GM18858 (cell line): ENCODE results near the gene CAMK2A.
"Not testable (repeated sequence)": the region's sequence is repeated elsewhere in the genome, so short reads cannot be mapped to it uniquely, and the experiment has no call there.

Source experiments
- ATAC-seq: cut with Tn5 transposase; IDR thresholded peaks from one replicate; pipeline ENCODE4 v1.9.1; 2021; ENCODE audit not compliant: unreplicated experiment

The CAMK2A gene

DNA sequence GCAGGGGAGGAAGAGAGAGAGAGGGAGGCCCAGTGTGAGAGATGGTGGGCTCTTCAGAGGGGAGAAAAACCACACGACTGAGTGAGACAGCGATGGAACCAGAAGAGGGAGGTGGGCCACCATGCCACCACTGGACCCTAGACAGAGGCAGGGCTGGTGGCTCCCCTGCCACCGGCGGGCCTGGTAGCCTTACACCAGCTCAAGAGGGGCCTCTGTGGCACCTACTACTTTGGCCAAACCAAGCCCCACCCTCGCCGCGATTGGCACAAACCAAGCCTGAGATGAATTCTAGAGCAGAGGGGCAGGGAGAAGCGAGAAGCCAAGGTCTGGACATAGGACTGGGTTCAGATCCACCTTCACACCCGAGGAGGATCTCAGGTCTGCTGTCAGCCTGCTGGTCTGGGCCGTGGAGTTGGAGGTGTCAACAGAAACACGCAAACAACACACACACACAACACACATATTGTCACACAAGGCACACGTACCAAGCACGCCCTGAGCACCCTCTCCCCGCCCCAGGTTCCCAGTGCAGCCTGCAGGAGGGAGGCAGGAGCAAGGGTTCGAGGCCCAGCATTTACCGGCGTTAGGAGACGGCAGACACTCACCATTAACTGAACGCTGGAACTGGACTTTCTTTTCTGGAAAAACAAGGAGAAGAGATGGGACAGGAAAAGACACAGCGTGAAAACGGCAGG is 50.3 kb downstream of the CAMK2A start:
- no peak for ATAC-seq

DNA sequence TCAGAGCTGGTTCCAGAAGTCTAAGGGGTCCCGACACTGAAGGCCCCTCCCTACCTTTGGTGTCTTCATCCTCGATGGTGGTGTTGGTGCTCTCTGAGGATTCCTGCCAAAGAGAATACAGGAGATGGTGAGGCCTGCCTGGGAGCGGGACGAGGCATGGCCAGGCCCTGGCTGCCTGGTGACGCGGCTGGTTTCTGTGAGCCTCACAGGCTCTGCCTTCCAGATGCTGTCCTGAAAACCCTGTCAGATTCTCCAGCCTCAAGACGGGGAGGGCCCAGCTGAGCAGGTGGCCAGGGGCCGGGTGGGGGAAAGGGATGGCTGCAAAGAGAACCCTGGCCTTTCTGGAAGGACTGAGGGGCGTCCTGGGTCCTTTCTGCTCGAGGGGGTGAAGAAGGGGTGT is 50.9 kb downstream of the CAMK2A start:
- ATAC-seq, result no peak

DNA sequence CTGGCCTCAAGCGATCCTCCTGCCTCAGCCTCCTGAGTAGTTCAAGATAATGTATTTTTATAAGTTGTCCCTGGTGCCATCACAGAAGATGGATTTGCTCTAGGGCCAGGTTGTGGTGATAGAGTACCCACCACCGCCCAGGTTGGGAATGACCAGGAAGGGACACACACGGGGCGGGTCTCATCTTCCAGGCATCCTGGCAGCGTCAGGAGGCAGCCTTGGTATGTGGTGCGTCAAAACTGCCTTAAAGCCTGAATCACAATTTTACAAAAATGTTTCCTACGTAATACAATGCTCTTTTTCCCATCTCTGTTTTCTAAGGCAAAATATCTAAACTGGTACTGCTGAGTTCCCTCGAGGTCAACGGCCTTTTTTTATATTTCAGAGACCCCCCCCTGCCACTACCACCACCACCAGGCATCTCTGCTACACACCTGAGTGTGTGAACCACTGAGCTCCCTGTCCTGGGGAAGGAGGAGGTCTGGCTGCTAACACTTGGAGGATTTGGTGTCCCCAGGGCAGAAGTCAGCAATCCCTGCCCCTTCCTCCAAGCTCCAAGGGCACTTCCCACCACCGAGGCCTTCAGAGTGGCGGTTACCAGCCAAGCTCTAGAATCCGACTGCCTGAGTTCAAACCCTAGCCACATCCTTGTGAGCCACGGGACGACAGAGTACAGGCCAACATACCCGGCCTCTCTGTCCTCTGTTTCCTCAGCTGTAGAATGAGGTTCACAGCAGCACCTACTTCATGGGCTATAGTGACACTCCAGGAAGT is 52.4 kb downstream of the CAMK2A start:
- ATAC-seq, result no peak

DNA sequence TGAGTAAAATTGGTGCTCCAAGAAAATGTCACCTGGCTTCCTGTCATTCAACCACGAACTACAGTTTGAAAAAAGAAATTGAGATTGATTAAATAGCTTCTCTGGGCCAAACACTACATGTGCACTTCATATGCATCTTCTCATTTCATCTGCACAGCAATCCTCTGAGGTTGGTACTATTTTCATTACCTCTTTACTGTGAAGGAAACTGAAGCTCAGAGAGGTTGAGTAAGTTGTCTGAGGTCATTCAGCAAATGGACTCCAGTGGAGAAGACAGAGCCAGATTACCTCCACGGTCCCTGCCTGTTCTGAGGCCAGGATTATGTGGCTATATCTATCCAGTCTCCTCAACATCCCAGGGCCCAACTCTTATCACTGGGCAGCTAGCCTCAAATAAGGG is 53.3 kb downstream of the CAMK2A start:
- no peak for ATAC-seq

DNA sequence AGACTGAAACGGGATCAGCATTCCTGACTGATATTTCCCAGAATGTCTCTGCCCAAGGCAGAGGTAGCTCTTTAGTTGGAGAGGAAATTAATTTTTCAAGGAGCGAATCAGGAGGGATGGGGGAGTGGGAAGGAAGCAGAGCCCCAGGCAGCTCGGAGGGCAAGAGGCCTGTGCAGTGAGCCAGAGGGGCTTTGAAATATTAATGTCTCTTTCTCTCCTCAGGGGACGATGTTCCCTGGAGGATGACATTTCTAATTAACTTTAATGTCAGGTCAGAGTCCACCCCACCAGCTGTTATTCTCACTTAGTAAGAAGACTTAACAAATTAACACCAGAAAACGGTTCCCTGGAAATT is 54.1 kb downstream of the CAMK2A start:
- ATAC-seq, result no peak

DNA sequence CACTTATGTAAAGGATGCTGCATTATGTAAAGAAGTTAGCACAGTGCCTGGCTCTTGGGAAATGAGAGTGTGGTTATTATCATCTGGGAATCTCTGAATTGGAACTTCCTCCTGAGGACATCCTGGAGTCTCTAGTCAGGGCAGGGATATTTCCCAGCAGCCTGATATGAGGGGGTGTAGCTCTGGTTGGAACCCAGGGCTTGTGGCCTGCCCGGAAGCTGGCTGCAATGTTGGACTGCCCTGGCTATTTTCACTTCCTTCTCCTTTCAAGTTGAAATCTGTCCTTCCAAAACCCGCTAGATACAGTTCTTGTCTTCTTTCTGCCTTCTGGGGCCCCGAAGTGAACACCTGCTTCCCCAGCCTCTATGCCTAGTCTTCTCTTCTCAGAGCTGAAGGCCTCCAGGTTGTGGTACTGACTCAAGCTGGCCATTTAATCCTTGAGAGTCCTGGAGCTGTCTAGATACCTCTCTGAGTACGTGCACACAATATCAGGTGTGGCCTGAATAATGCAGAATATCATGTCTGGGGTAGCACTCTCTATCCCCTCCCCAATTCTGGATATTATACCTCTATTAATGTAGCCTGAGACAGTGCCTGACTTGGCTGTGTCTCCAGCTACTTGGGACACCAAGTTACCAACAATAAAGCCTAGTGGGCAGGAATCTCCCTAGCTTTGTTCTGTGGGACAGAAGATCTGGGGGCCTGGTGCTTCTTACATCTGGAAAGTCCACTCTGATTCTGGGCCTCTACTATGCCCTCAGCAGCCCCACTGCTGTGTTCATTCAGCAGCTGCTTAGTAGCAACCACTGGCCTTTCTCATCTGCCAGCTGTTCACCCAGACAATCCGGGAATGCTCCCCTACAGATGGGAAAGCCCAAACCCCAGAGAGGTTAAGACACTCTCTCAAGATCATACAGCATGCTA is 54.7 kb downstream of the CAMK2A start:
- ATAC-seq, result no peak

DNA sequence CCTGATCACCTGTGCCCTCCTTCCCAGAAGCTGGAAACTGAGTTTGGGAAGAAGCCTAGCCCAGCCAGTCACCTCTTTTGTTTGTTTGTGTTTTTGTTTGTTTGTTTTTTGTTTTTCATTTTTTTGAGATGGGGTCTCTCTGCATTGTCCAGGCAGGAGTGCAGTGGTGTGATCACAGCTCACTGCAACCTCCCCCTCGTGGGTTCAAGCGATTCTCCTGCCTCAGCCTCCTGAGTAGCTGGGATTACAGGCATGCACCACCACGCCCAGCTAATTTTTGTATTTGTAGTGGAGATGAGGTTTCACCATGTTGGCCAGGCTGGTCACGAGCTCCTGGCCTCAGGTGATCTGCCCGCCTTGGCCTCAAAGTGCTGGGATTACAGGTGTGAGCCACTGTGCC is 55.9 kb downstream of the CAMK2A start:
- ATAC-seq, result not testable (repeated sequence)

DNA sequence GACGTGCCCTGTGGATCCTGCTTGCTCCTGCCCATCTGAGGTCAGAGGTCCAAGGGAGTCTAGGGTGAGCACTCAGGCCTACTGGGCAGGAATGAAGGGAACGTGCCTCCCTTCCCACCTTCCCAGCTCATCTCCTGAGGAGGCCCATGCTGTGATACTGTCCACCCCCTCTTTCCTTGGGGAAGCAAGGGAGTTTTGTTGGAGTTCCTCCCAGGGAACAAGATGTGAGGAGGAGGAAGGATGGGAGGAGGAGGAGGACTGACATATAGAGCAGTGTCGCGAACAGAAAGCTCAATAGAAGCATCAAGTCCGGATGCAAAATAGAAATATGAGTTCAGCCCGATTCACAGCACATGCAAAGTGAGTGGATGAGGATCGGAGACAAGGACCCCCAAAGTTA is 58.7 kb downstream of the CAMK2A start:
- no peak for ATAC-seq

DNA sequence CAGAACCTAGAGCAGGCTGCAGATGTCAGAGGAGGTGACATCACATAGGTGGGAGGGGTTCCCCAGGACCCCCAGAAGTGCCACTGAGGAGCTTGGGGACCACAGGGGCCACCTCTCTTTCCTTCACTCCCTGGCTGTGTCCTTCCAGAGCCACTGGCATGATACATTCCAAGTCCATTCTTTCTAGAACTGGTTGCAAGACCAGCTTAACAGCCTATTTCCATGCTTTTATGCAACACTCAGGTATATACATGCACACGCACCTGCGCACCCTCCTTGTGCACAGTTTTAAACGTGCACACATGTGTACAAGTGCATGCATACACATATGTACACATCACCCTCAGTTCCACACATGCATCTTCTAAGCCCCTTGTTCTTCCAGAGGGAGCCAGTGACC is 60.0 kb downstream of the CAMK2A start:
- no peak for ATAC-seq

DNA sequence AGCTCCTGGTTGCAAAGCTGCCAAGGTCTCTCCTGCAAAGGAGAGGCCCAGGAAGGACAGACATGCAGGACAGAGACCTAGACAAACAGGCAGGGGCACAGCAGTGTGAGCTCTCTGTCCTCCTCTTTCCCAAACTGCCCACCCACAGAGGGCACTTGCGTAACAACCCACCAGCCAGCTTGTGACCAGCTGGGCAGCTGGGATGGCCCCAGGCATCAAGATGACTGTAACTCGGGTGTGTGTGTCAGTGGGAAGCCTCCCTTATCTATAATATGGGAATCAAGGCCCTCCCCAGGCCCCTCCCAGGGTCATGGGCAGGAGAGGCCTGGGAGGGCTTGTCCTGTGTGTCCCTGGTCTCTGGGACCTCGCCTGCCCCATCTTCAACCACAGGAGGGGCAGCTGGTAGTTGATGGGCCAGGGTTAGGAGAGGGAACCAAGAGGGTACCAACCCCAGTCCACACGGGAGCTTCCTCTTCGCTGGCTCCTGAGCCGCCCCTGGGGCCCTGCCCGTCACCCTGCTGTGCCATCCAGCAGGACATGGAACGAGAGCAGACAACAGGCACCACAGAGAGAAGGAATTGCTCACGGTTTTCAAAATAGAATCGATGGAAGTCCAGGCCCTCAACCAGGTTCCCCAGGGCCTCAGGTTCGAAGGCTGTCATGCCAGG is 61.8 kb downstream of the CAMK2A start:
- ATAC-seq, result no peak

DNA sequence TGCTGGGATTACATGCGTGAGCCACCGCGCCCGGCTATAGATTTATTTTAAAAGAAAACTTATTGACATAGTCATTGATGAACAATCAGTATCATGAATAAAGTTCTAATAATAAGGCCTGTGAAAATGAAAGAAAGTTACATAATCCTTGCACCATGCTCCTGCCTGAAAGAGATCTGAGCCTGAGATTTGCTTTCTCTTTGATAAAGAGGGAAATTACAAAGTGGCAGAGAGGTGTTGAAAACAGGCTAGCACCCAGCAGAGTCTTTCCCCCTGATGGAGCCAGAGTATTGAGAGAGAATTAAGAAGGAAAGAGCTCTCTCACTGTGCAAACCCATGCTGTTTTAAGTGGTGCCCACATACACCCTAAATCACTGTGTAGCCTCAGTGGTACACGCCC is 62.5 kb downstream of the CAMK2A start:
- ATAC-seq, result no peak

DNA sequence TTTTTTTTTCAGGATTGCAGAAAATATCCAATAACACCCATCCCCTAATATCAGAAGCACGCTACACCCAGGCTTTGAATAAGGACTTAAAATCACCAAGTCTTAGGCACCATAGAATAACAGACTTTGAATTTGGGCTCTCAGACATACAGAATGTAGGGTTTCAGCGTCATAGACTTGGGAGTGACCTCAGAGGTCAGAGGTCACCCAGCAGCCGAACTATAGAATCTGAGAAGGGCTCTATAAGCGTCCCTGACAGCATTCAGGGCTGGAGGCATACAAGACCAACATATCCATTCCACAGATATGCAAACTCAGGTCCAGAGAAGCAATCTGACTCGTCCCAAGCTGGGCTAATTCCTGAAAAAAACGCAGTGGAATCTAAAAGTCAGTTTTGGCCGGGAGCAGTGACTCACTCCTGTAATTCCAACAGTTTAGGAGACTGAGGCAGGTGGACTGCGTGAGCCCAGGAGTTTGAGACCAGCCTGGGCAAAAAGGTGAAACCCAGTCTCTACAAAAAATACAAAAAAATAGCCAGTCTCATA is 65.0 kb downstream of the CAMK2A start:
- ATAC-seq, result no peak

DNA sequence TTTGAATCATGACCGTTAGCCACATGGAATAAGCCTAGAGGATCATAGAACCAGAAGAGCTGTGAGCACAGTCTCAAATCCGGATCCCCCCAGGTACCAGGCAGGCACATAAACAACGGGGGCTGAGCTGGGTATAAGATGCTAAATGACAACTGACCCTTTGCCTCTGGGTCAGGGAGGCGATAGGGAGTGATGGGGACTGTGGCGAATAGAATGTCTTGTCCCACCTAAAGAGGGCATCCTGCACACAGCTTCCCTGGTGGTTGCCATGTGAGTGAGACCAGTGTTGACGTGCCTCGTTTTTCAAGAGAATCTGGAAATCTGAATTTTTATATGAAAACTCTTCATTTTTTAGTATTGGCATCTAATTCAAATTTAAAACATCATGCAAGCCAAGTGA is 66.1 kb downstream of the CAMK2A start:
- no peak for ATAC-seq

DNA sequence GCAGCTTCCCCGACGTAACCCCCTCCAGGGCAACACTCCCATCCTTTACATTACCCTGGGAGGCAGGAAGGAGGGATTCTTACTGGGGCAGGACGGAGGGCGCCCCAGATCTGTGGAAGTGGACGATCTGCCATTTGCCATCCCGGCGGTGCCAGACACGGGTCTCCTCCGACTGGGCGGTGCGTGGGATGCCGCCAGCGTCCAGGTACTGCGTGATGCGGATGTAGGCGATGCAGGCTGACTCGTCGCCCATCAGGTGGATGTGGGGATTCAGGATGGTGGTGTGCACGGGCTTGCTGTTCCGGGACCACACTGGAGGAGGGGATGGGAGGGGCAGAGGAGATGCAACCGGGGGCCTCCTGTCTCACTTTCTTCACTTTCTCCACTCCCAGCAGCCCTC is 66.7 kb downstream of the CAMK2A start:
- ATAC-seq, result no peak

DNA sequence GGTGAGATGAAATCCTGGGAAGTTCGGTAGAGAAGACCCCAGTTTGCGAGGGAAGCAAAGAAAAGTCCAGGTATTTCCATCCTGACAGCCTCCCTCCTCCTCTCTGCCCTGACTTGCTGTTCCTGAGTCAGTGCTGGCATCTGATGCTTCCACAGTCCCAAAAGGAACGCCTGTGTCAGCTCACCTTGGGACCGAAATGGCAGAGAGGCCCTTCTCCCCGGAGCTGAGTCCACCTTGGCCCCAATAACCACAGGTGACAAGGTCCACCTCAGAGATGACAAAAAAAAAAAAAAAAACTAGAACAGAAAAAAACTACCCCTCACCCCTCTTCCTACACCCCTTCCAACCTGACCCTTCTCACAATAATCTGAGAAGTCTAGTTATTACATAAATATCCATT is 68.1 kb downstream of the CAMK2A start:
- no peak for ATAC-seq

DNA sequence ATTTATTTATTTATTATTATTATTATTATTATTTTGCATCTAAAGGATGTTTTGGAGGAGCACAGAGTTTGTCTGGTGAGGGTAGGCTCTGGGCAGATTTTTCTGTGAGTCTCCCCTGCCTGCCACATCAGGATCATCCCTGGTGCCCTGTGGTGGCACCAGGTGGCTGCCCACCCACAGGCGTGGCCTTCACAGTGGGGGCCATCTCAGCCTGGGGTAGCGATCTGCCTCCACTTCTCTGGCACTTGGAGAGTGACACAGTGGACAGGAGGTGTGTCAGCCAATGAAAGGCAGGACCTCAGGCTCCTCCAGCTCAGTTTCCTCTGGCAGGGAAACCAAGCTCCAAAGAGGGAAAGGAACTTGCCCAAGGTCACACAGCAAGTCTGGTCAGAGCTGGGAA is 69.7 kb downstream of the CAMK2A start:
- no peak for ATAC-seq

DNA sequence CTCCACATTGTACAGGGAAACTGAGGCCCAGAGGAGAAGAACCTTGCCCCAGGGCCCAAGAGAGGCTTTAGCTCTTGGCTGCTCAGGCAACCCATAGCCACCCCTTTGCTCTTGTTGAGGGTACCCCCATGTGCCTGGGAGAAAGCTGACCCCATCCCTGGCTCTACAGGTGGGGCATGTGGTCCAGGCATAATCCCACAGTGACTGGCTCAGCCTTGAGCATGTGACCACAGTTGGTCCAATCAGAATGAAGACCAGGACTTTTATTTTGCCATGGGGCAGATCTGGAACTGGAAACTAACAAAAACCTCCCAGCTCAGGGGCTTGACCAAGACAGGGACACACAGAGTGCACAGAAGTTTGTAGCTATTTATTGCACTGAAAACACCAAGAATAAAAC is 70.4 kb downstream of the CAMK2A start:
- no peak for ATAC-seq

DNA sequence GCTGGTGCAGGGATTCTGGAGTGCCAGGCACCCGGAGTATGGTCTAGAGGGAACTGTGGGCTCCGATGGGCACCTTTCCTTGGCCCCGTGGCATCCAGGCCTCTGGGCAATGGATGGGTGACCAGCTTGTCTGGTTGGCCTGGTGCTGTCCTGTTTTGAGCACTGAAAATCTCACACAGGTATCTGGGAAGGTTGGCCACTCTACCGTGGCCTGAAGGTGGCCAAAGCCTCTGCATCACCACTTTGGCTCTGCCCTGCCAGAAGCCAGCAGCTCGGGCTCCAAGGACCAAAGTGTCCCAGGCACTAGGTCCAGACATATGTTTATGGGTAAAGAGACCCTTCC is 70.9 kb downstream of the CAMK2A start:
- ATAC-seq, result no peak

DNA sequence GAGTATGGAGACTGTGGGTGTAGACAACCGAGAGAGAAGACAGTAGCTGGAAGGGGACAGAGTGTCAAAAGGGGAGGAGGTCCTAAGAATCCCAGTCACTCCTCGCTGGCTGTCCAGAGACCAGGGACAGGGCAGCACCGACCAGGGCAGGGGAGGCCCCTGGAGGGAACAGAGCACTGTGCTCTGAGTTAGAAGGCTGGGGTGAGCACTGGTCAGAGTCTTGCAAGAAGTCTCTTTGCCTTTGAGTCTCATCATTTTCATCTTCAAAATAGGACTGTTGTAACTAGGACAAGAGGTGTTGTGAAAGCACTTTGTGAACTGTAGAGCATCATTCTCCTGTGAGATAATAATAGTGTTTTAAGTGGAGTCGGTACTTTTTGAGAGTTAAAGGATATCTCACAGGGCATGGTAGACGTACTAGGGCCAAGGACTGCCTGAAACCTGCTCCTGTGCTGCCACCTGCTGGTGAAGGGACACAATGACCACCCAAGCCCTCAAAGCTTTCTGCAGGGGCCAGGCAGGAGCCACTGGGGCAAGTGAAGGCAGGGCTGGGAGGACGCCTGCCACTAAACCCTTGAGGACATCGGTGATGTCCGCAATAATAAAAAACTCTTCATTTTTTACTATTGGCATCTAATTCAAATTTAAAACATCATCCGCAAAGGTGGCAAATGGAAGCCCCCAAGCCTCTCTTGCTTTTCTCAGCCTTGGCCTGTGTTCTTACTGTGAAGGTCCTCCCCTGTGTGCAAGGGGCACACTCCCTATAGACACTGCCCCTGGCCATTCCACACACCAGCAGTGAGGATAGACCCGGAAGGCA is 71.5 kb downstream of the CAMK2A start:
- ATAC-seq, result peak; percentile 60

DNA sequence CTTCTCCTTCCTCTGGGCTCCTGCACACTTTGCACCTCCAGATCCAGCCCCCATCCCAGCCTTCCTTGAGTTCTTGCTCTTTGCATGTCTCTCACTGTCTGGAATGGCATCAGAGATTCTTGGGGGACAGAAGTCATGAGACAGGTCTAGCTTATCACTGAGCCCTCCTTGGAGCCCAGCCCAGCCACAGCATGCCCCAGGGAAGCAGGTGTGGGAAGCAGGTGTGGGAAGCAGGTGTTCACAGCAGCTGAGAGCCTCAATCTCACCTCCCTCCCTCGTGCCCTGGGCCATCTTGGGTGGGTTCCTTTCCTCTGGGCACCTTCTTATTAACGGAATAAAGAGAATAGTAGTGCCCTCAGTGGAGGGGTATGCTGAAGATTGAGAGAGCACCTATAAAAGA is 72.5 kb downstream of the CAMK2A start:
- ATAC-seq, result no peak
